HFF-Myc (cell line): Measurements from ENCODE around the gene ABHD1.

Source experiments
- DNase-seq: peaks from one replicate; pipeline ENCODE4 v3.0.0-alpha.2; 2011; ENCODE audit warnings: low read depth; ENCODE audit errors: extremely low read depth
- H3K4me3 ChIP-seq: replicated peaks from 2 replicates; pipeline ENCODE4 v1.5.1; 2011; ENCODE audit warnings: low read depth, mild to moderate bottlenecking, control low read depth, low read length
- CTCF ChIP-seq: IDR thresholded peaks from 2 replicates; pipeline ENCODE4 v1.5.1; 2012; ENCODE audit warnings: mild to moderate bottlenecking, low read depth, low read length, control low read depth; ENCODE audit errors: missing control alignments

The ABHD1 gene

GRCh38 chr2:27160191-27160590 is 36.6 kb downstream of the ABHD1 start:
- no peak overlapping the region for H3K4me3 ChIP-seq
- DNase-seq = no peak
- TF ChIP-seq CTCF = no peak

- no peak overlapping the region for H3K4me3 ChIP-seq
- TF ChIP-seq CTCF = no peak
Observed at GRCh38 chr2:27162151-27163121, 38.8 kb downstream of the ABHD1 start.

GRCh38 chr2:27164960-27165763 is 41.5 kb downstream of the ABHD1 start:
- DNase-seq = no peak
- no peak for TF ChIP-seq CTCF
- no peak overlapping the region for H3K4me3 ChIP-seq

More at GRCh38 chr2:27162151-27163121, 38.8 kb downstream of the ABHD1 start:
- no peak for DNase-seq

- no peak overlapping the region for H3K4me3 ChIP-seq
- no peak for DNase-seq
Observed at GRCh38 chr2:27170581-27171337, 47.1 kb downstream of the ABHD1 start.

GRCh38 chr2:27171351-27171848 is 47.8 kb downstream of the ABHD1 start:
- no peak for DNase-seq
- TF ChIP-seq CTCF = no peak
- no peak overlapping the region for H3K4me3 ChIP-seq

More at GRCh38 chr2:27170581-27171337, 47.1 kb downstream of the ABHD1 start:
- no peak for TF ChIP-seq CTCF

GRCh38 chr2:27174638-27175037 is 51.0 kb downstream of the ABHD1 start:
- DNase-seq = no peak
- TF ChIP-seq CTCF = no peak
- H3K4me3 ChIP-seq = no peak overlapping the region
